SH-SY5Y (cell line): ENCODE measurements around the gene DCHS2.

Experiments
- GATA2 ChIP-seq: IDR thresholded peaks from 2 replicates; pipeline ENCODE4 v1.6.1; 2011; ENCODE audit warnings: mild to moderate bottlenecking, low read depth, low read length
- GATA3 ChIP-seq: IDR thresholded peaks from 2 replicates; pipeline ENCODE4 v1.6.1; 2011; ENCODE audit warnings: low read depth, mild to moderate bottlenecking, low read length, moderate library complexity

- no peak for TF ChIP-seq GATA2
- TF ChIP-seq GATA3 = no peak
Measured at GRCh38 chr4:154192585-154192984, 299.0 kb downstream of the DCHS2 start.
